Smooth muscle cell (in vitro differentiated cells): Measurements from ENCODE around the gene PHLDB2. TPM values are rescaled to one million over a fixed set of nuclear protein-coding genes. Genes with fewer than 3 reads are reported as not detected.

Experiments
- DNase-seq: peaks from one replicate; lab custom pipeline; 2025; ENCODE audit not compliant: unreplicated experiment; lab: John Stamatoyannopoulos, UW
- H2AFZ ChIP-seq: fragments of 200-600 bp; sonication (generic); 2 replicates; pipeline ENCODE4 v1.6.0; 2016; ENCODE audit warnings: antibody characterized with exemption, low read depth, mild to moderate bottlenecking
- H3F3A ChIP-seq: fragments of 200-600 bp; sonication (generic); 2 replicates; pipeline ENCODE4 v1.6.0; 2017; ENCODE audit warnings: antibody characterized with exemption, low read depth
- H3K27ac ChIP-seq: fragments of 200-600 bp; sonication (generic); 2 replicates; pipeline ENCODE4 v1.5.1; 2016; ENCODE audit warnings: low read depth, mild to moderate bottlenecking
- H3K27me3 ChIP-seq: fragments of 200-600 bp; sonication (generic); 2 replicates; pipeline ENCODE4 v1.6.1; 2016; ENCODE audit warnings: low read depth, mild to moderate bottlenecking
- H3K36me3 ChIP-seq: fragments of 200-600 bp; sonication (generic); 2 replicates; pipeline ENCODE4 v1.5.1; 2016; ENCODE audit warnings: low read depth
- H3K4me1 ChIP-seq: fragments of 200-600 bp; sonication (generic); 2 replicates; pipeline ENCODE4 v1.5.1; 2016; ENCODE audit warnings: low read depth
- H3K4me2 ChIP-seq: fragments of 200-600 bp; sonication (generic); 2 replicates; pipeline ENCODE4 v1.6.0; 2016; ENCODE audit warnings: mild to moderate bottlenecking
- H3K4me3 ChIP-seq: fragments of 200-600 bp; sonication (generic); 2 replicates; pipeline ENCODE4 v1.5.1; 2016; ENCODE audit warnings: mild to moderate bottlenecking
- H3K79me2 ChIP-seq: fragments of 200-600 bp; sonication (generic); 2 replicates; pipeline ENCODE4 v1.6.0; 2016; ENCODE audit warnings: low read depth, mild to moderate bottlenecking
- H3K9ac ChIP-seq: fragments of 200-600 bp; sonication (generic); 2 replicates; pipeline ENCODE4 v1.6.0; 2016; ENCODE audit warnings: low read depth
- H3K9me3 ChIP-seq: fragments of 200-600 bp; sonication (generic); replicated peaks from 2 replicates; pipeline ENCODE4 v1.5.1; 2016; ENCODE audit warnings: low read depth
- H4K20me1 ChIP-seq: fragments of 200-600 bp; sonication (generic); 2 replicates; pipeline ENCODE4 v1.6.0; 2016; ENCODE audit warnings: low read depth
- CTCF ChIP-seq: fragments of 200-600 bp; sonication (generic); IDR thresholded peaks from 2 replicates; pipeline ENCODE4 v1.5.1; 2017; ENCODE audit warnings: borderline replicate concordance, mild to moderate bottlenecking, antibody characterized with exemption; ENCODE audit not compliant: insufficient read depth, poor library complexity, severe bottlenecking
- WGBS: methylation state at CpG from one replicate; pipeline ENCODE4 v1.1.7; 2016; ENCODE audit warnings: low lambda C conversion rate; 5-methylcytosine and 5-hydroxymethylcytosine counted together
- polyA plus RNA-seq: library from polyadenylated mRNA; unstranded; fragments of >200 nt; fragmentation: Nextera tagmentation; extraction: Ambion mirVana; gene quantifications from 2 replicates; pipeline ENCODE4 v1.2.1, GENCODE V29; 2016
- total RNA-seq: library from RNA; depleted of rRNA; stranded (reverse); fragments of >200 nt; gene quantifications from 2 replicates; pipeline ENCODE4 v1.2.3, GENCODE V29; 2014

Gene PHLDB2
- total and polyA plus RNA-seq, 2 experiments from 2014 or later = 40.5 to 79.7 TPM

GRCh38 chr3:112019716-112020115 is 160.7 kb downstream of the PHLDB2 start:
- Histone ChIP-seq H3F3A (no peaks in the 10 kb centered on the region), H3K4me3 (no peak overlapping the region), H3K4me2 (no peak overlapping the region), H3K9me3 (no peaks in the 10 kb centered on the region), H3K79me2 (no peaks in the 10 kb centered on the region), H3K36me3 (no peaks in the 10 kb centered on the region), H3K27ac (no peak overlapping the region), H4K20me1 (no peaks in the 10 kb centered on the region), H3K4me1 (no peaks in the 10 kb centered on the region), H3K9ac (no peak overlapping the region), H2AFZ (no peak overlapping the region), H3K27me3 (no peaks in the 10 kb centered on the region)
- no peak for TF ChIP-seq CTCF
- DNase-seq = no peak
- 88% methylated on average over 1 of the region's 1 CpG for WGBS

DNA sequence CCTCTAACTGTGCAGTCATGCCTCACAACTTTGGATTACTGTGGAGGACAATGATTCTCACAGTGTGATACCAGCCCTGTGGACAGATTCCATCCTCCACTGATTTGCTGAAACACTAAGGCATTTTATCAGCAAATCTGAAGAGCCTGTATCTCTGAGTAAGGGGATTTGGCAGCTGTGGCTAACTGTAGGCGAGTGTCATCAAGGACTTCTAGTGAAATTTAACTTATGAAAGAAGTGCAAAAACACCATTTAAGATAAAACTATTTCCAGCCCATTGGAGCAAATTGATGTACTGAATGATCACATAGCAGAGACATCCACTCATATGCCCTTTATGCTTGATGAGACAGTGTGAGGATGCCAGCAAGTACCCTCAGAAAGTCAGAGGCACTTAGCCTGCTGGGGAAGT is 161.6 kb downstream of the PHLDB2 start:
- no peaks in the 10 kb centered on the region for H3F3A ChIP-seq
- no peak overlapping the region for H3K9ac ChIP-seq
- no peak overlapping the region for H3K27ac ChIP-seq
- H3K36me3 ChIP-seq = no peaks in the 10 kb centered on the region
- 28% methylated on average over 1 of the region's 1 CpG for WGBS
- no peaks in the 10 kb centered on the region for H4K20me1 ChIP-seq
- no peaks in the 10 kb centered on the region for H3K4me1 ChIP-seq
- no peak overlapping the region for H2AFZ ChIP-seq
- H3K9me3 ChIP-seq = no peaks in the 10 kb centered on the region
- no peaks in the 10 kb centered on the region for H3K79me2 ChIP-seq
- no peak overlapping the region for H3K4me2 ChIP-seq
- H3K27me3 ChIP-seq = no peaks in the 10 kb centered on the region
- no peak for TF ChIP-seq CTCF
- no peak overlapping the region for H3K4me3 ChIP-seq
- no peak for DNase-seq

Other genes with a start within 250 kb of the PHLDB2 start
- 5.1 and 10.9 TPM in 2 replicates for gene PLCXD2, start 184.6 kb upstream of the PHLDB2 start, total RNA-seq
- 1.1 and 4.3 TPM in 2 replicates for gene PLCXD2, start 184.6 kb upstream of the PHLDB2 start, polyA plus RNA-seq
- gene ABHD10, start 119.8 kb downstream of the PHLDB2 start, total RNA-seq = 44.9 and 69.1 TPM in 2 replicates
- 39.2 and 44.1 TPM in 2 replicates for gene ABHD10, start 119.8 kb downstream of the PHLDB2 start, polyA plus RNA-seq
- gene TAGLN3, start 139.7 kb downstream of the PHLDB2 start, total RNA-seq = 1.5 and 2.1 TPM in 2 replicates
- 0.97 and 2.5 TPM in 2 replicates for gene TAGLN3, start 139.7 kb downstream of the PHLDB2 start, polyA plus RNA-seq
- not detected in 2 replicates for gene TMPRSS7, start 175.5 kb downstream of the PHLDB2 start, total RNA-seq
- not detected in 2 replicates for gene TMPRSS7, start 175.5 kb downstream of the PHLDB2 start, polyA plus RNA-seq
- 10.2 and 14.8 TPM in 2 replicates for gene C3orf52, start 227.1 kb downstream of the PHLDB2 start, total RNA-seq
- 4.0 and 10.8 TPM in 2 replicates for gene C3orf52, start 227.1 kb downstream of the PHLDB2 start, polyA plus RNA-seq